HG02678 (cell line): ENCODE results near the gene EMC8.
A peak's percentile ranks its signal among the peaks of the same experiment; 100 is the strongest.
"Not testable (repeated sequence)": the region's sequence is repeated elsewhere in the genome, so short reads cannot be mapped to it uniquely, and the experiment has no call there.

Experiments
- ATAC-seq: cut with Tn5 transposase; IDR thresholded peaks from one replicate; pipeline ENCODE4 v1.9.1; 2021; ENCODE audit warnings: mild to moderate bottlenecking, moderate library complexity; ENCODE audit not compliant: unreplicated experiment

Gene EMC8

GRCh38 chr16:85835227-85835751 is 35.9 kb upstream of the EMC8 start:
- ATAC-seq, result no peak

- no peak for ATAC-seq
These were observed 35.4 kb upstream of the EMC8 start for GRCh38 chr16:85834741-85835140.

- no peak for ATAC-seq
These were observed 34.0 kb upstream of the EMC8 start for GRCh38 chr16:85833219-85833920.

- no peak for ATAC-seq
These were observed 33.4 kb upstream of the EMC8 start for GRCh38 chr16:85832570-85833218.

GRCh38 chr16:85830821-85831220 is 31.5 kb upstream of the EMC8 start:
- no peak for ATAC-seq

- no peak for ATAC-seq
These were observed 30.6 kb upstream of the EMC8 start for GRCh38 chr16:85829751-85830445.

GRCh38 chr16:85829171-85829719 is 29.9 kb upstream of the EMC8 start:
- ATAC-seq, result no peak

- no peak for ATAC-seq
These were observed 28.8 kb upstream of the EMC8 start for GRCh38 chr16:85828166-85828565.

- no peak for ATAC-seq
These were observed 27.4 kb upstream of the EMC8 start for GRCh38 chr16:85826686-85827247.

GRCh38 chr16:85825326-85825725 is 26.0 kb upstream of the EMC8 start:
- no peak for ATAC-seq

GRCh38 chr16:85824161-85825135 is 25.1 kb upstream of the EMC8 start:
- no peak for ATAC-seq

GRCh38 chr16:85823328-85823920 is 24.1 kb upstream of the EMC8 start:
- ATAC-seq, result no peak

- no peak for ATAC-seq
These were observed 22.8 kb upstream of the EMC8 start for GRCh38 chr16:85822145-85822544.

GRCh38 chr16:85821390-85822135 is 22.2 kb upstream of the EMC8 start:
- peak; percentile 74 for ATAC-seq

- no peak for ATAC-seq
These were observed 21.4 kb upstream of the EMC8 start for GRCh38 chr16:85820604-85821372.

- ATAC-seq, result no peak
These were observed 20.4 kb upstream of the EMC8 start for GRCh38 chr16:85819771-85820170.

- ATAC-seq, result no peak
These were observed 19.9 kb upstream of the EMC8 start for GRCh38 chr16:85819245-85819644.

GRCh38 chr16:85817195-85817594 is 17.9 kb upstream of the EMC8 start:
- ATAC-seq, result not testable (repeated sequence)
